Gastrocnemius medialis (tissue), 4 donors: ENCODE measurements around the gene NPM1.

Source experiments
- CTCF ChIP-seq, 5 experiments: fragments of 450-650 bp in 3 of 5; fragments of 200-600 bp in 2 of 5; sonication (generic) in 2 of 5; IDR thresholded peaks in 4 of 5; conservative IDR thresholded peaks in 1 of 5; 1 replicate in 4 of 5; 2 replicates in 1 of 5; pipeline ENCODE4 v1.5.1; 2016 to 2019; ENCODE audit warnings: antibody characterized with exemption in 5 of 5, mild to moderate bottlenecking in 3 of 5, moderate library complexity in 3 of 5
- POLR2A ChIP-seq, 2 donors: fragments of 450-650 bp; IDR thresholded peaks; one replicate each; pipeline ENCODE4 v1.6.1; 2017; ENCODE audit warnings: antibody characterized with exemption in 2 of 2, mild to moderate bottlenecking in 2 of 2, moderate library complexity in 2 of 2

GRCh38 chr5:171340042-171340441, 47.6 kb upstream of the NPM1 start:
- no peak for TF ChIP-seq CTCF (IDR thresholded peaks at IDR 0.05 in 4 of 5, conservative IDR thresholded peaks at IDR 0.05 in 1 of 5)
- TF ChIP-seq POLR2A (IDR thresholded peaks at IDR 0.05) = no peak
